Eye (tissue), 1 donor: ENCODE results near the gene STMP1.

Source experiments
- DNase-seq: peaks from one replicate; pipeline ENCODE4 v3.0.0-alpha.2; 2015

STMP1 gene

GRCh38 chr7:135723411-135723810 lies 61.1 kb downstream of the STMP1 start:
- no peak for DNase-seq
